ENCODE measurements around the gene DYRK1A.
A peak's percentile ranks its signal among the peaks of the same experiment; 100 is the strongest.

DNA sequence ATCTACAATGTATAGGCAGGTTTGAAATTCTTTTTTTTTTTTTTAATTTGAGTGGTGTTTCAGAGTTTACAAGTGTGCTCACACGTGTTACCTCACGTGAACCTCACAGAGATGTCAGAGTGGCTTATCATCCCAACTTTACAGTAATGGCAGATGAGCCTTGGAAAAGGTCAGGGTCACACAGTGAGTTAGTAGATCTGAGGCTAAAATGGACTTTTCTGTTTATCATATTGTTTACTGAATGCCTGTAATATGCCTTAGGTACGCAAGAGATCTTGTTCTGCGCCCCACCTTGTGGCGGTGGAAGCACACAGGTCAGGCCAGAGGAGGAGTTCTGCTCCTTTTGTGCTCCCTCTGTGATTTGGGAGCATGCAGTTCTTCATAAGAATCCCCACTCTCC is 80.0 kb downstream of the DYRK1A start:
- TF ChIP-seq, protein P1, sequence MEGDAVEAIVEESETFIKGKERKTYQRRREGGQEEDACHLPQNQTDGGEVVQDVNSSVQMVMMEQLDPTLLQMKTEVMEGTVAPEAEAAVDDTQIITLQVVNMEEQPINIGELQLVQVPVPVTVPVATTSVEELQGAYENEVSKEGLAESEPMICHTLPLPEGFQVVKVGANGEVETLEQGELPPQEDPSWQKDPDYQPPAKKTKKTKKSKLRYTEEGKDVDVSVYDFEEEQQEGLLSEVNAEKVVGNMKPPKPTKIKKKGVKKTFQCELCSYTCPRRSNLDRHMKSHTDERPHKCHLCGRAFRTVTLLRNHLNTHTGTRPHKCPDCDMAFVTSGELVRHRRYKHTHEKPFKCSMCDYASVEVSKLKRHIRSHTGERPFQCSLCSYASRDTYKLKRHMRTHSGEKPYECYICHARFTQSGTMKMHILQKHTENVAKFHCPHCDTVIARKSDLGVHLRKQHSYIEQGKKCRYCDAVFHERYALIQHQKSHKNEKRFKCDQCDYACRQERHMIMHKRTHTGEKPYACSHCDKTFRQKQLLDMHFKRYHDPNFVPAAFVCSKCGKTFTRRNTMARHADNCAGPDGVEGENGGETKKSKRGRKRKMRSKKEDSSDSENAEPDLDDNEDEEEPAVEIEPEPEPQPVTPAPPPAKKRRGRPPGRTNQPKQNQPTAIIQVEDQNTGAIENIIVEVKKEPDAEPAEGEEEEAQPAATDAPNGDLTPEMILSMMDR (IDR thresholded peaks at IDR 0.05): peak in 2 of 12 donors; percentile 6 to 13
- no peak for TF ChIP-seq POLR2A (IDR thresholded peaks at IDR 0.05)

Data from heart left ventricle (tissue), 13 donors.